ENCODE data around the gene UFD1. TPM values are rescaled to one million over a fixed set of nuclear protein-coding genes. Genes with fewer than 3 reads are reported as not detected.
A peak's percentile ranks its signal among the peaks of the same experiment; 100 is the strongest.

Gene UFD1
- total and polyA plus RNA-seq, 2 of the 4 experiments (the other 2 are of a cell fraction), result 149 to 152 TPM

GRCh38 chr22:19514831-19515565 lies 36.0 kb upstream of the UFD1 start:
- dilution Hi-C loops (cut with HindIII; ENCODE audit: low sequenced_read_pairs, unreplicated experiment), result no loop called here
- H3K27ac ChIP-seq (ENCODE audit: insufficient read depth, low read length), result no peak overlapping the region
- no peak for ATAC-seq (ENCODE audit: low read depth)

More at GRCh38 chr22:19514831-19515565, 36.0 kb upstream of the UFD1 start:
- Histone ChIP-seq H3K9me1 (ENCODE audit: insufficient read depth, low read length) (no peaks in the 10 kb centered on the region), H3K4me3 (ENCODE audit: insufficient read depth, low read depth, low read length) (no peak overlapping the region), H2AK5ac (ENCODE audit: low read depth, low read length) (no peak overlapping the region), H2BK5ac (ENCODE audit: low read depth, low read length, poor library complexity, severe bottlenecking) (no peak overlapping the region), H3K27me3 (ENCODE audit: control insufficient read depth, insufficient read depth, low read length) (no peaks in the 10 kb centered on the region), H3K9me3 (ENCODE audit: control insufficient read depth, insufficient read depth, low read length) (no peaks in the 10 kb centered on the region; the same call in 1 of the 2 replicates), H4K5ac (ENCODE audit: low read depth, low read length) (no peak overlapping the region), H3K9ac (ENCODE audit: low read depth, low read length) (no peak overlapping the region), H3K4ac (ENCODE audit: low read depth, low read length) (no peak overlapping the region), H4K91ac (ENCODE audit: insufficient read depth, low read depth, low read length) (no peak overlapping the region), H2AK9ac (replicated peaks; ENCODE audit: low read depth, low read length, poor library complexity) (no peak overlapping the region), H3K4me1 (ENCODE audit: control insufficient read depth, insufficient read depth, low read length) (no peaks in the 10 kb centered on the region), H3K36me3 (ENCODE audit: control insufficient read depth, insufficient read depth, low read length) (no peaks in the 10 kb centered on the region), H2BK15ac (ENCODE audit: low read depth, low read length) (no peak overlapping the region), H3K18ac (ENCODE audit: low read depth, low read length) (no peak overlapping the region), H3K4me2 (ENCODE audit: low read depth, low read length) (no peak overlapping the region), H3K56ac (ENCODE audit: extremely low read depth, insufficient read depth, low read length) (no peak overlapping the region), H3K23ac (ENCODE audit: low read depth, low read length) (no peak overlapping the region), H2AFZ (replicated peaks; ENCODE audit: low read length, poor library complexity) (no peak overlapping the region), H2BK120ac (ENCODE audit: low read depth, low read length) (no peak overlapping the region), H2BK20ac (ENCODE audit: low read depth, low read length) (no peak overlapping the region), H4K20me1 (ENCODE audit: insufficient read depth, low read length) (no peaks in the 10 kb centered on the region; the same call in 1 of the 2 replicates), H4K8ac (ENCODE audit: low read depth in 2 of 2, low read length in 2 of 2) (no peak overlapping the region), H3K14ac (replicated peaks; ENCODE audit: low read depth, low read length) (no peak overlapping the region), H3K79me1 (ENCODE audit: low read depth in 1 of 2, low read length in 2 of 2) (no peaks in the 10 kb centered on the region)
- in situ Hi-C loops (cut with MboI; ENCODE audit: low sequenced_read_pairs) (no loop called here), intact Hi-C loops (cut with micrococcal nuclease) (no loop called here)
- no TSS peak for BruUV-seq (replicated peaks)
- 93% methylated on average over 10 of the region's 14 CpGs; no CpG with 5 or more reads in 1 of the 2 experiments for WGBS, 2 experiments (ENCODE audit: extremely low coverage in 2 of 2, insufficient read length in 1 of 2)
- CTCF ChIA-PET, result no interaction called here
- DNase-seq, result peak; percentile 31
- POLR2A ChIA-PET (ENCODE audit: unreplicated experiment), result no interaction called here
- TF ChIP-seq RAD21 (IDR thresholded peaks at IDR 0.05; ENCODE audit: low read length) (no peak), USF2 (IDR thresholded peaks at IDR 0.05; ENCODE audit: low read depth, low read length) (no peak), RCOR1 (IDR thresholded peaks at IDR 0.05; ENCODE audit: insufficient replicate concordance, low read length) (no peak), CEBPB (IDR thresholded peaks at IDR 0.05; ENCODE audit: low read depth, low read length) (no peak), SMC3 (IDR thresholded peaks at IDR 0.05; ENCODE audit: low read depth, low read length) (no peak), NFE2L2 (IDR thresholded peaks at IDR 0.05; ENCODE audit: low read depth, low read length) (no peak), MXI1 (IDR thresholded peaks at IDR 0.05; ENCODE audit: borderline replicate concordance, low read depth, low read length) (no peak), MAZ (IDR thresholded peaks at IDR 0.05; ENCODE audit: borderline replicate concordance, low read depth, low read length) (no peak), RFX5 (IDR thresholded peaks at IDR 0.05; ENCODE audit: low read depth, low read length) (no peak), MAFK (IDR thresholded peaks at IDR 0.05; ENCODE audit: low read depth, low read length) (no peak), POLR2A (IDR thresholded peaks at IDR 0.05; ENCODE audit: low read depth, low read length) (no peak), CTCF (conservative IDR thresholded peaks at IDR 0.05; ENCODE audit: low read depth, low read length) (no peak), CHD1 (IDR thresholded peaks at IDR 0.05; ENCODE audit: low read depth, low read length) (no peak), FOS (IDR thresholded peaks at IDR 0.05; ENCODE audit: low read depth, low read length) (no peak)
